ENCODE data around the gene TCF12. TPM values are rescaled to one million over a fixed set of nuclear protein-coding genes. Genes with fewer than 3 reads are reported as not detected.
A peak's percentile ranks its signal among the peaks of the same experiment; 100 is the strongest.

TCF12 gene
- total and polyA plus RNA-seq, 8 donors, result 7.7 to 67.4 (median 27.3) TPM

DNA sequence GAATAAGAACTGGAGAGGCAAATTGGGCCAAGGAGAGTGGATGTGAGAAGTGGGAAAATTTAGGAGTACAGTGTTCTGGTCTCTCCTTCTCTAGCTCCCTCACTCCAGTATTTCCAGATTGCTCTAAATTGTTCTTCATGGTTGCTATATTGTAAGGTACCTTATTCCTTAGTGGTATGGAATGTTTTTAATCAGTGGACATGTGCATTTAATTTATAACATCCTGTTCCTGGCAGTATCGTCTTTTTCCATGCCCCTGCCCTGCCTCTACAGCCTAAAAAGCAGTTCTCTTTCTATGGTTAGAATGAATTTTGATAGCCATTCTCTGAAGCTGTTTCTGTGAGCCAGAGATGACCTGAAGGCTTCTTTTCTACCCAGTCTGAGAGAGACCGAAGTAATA, 180.5 kb downstream of the TCF12 start:
- Histone ChIP-seq H3K4me3 (no peak overlapping the region), H3K9me3 (no peaks in the 10 kb centered on the region), H3K27me3 (no peaks in the 10 kb centered on the region), H3K4me1 (no peaks in the 10 kb centered on the region), H3K36me3 (no peaks in the 10 kb centered on the region), H3K27ac (no peak overlapping the region)
- TF ChIP-seq, protein P1, sequence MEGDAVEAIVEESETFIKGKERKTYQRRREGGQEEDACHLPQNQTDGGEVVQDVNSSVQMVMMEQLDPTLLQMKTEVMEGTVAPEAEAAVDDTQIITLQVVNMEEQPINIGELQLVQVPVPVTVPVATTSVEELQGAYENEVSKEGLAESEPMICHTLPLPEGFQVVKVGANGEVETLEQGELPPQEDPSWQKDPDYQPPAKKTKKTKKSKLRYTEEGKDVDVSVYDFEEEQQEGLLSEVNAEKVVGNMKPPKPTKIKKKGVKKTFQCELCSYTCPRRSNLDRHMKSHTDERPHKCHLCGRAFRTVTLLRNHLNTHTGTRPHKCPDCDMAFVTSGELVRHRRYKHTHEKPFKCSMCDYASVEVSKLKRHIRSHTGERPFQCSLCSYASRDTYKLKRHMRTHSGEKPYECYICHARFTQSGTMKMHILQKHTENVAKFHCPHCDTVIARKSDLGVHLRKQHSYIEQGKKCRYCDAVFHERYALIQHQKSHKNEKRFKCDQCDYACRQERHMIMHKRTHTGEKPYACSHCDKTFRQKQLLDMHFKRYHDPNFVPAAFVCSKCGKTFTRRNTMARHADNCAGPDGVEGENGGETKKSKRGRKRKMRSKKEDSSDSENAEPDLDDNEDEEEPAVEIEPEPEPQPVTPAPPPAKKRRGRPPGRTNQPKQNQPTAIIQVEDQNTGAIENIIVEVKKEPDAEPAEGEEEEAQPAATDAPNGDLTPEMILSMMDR (IDR thresholded peaks at IDR 0.05), result no peak
- ATAC-seq (no peak), FAIRE-seq (no peak), DNase-seq (no peak)
- intact Hi-C loops (cut with DNase I), result no loop called here
- WGBS, 2 donors, result 90 to 92% methylated on average over 2 of the region's 2 CpGs

DNA sequence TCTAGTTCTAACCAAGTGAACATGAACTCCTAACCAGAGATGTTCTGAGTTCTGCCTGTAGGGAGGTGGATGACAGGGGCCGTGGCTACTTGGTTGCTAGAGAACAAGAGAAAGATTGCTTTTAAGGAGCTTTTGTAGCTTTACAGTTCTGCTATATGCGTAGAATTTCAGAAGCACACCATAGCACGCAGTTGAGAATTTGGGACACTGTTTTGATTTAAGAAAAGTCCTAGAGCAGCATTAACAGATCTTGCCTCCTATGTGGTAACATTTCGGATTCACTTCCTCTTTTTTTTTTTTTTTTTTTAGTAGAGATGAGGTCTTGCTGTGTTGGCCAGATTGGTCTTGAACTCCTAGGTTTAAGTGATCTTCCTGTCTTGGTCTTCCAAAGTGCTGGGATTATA, 181.7 kb downstream of the TCF12 start:
- Histone ChIP-seq H3K27me3 (no peaks in the 10 kb centered on the region), H3K4me3 (no peak overlapping the region), H3K36me3 (no peaks in the 10 kb centered on the region), H3K27ac (no peak overlapping the region), H3K9me3 (no peaks in the 10 kb centered on the region), H3K4me1 (no peaks in the 10 kb centered on the region)
- intact Hi-C loops (cut with DNase I), result no loop called here
- no peak for DNase-seq
- whole genome bisulfite sequencing, 2 donors, result 94 to 99% methylated on average over 4 of the region's 4 CpGs
- no peak for FAIRE-seq
- ATAC-seq, result peak in 1 of 4 donors; percentile 32
- TF ChIP-seq, protein P1 (IDR thresholded peaks at IDR 0.05), result no peak

DNA sequence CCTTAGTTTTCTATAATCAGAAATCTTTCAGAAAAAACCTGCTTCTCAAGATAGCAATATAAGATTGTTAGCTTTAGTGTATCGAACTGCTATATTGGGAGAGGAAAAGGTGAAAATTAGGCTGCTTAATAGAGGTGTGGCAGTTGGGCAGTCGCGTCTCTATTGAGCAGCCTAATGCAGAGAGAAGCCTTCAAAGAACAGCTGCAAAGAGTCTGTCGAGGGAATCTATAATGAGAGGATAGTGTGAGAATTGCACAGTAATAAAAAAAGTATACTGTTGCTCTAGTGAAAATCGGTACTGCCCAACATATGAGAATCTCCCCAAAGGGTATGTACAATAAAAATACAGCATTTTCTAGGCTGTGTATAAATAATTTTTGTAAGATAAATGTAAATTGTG, 184.4 kb downstream of the TCF12 start:
- Histone ChIP-seq H3K9me3 (no peaks in the 10 kb centered on the region), H3K36me3 (no peaks in the 10 kb centered on the region), H3K27me3 (no peaks in the 10 kb centered on the region), H3K27ac (no peak overlapping the region), H3K4me1 (no peaks in the 10 kb centered on the region), H3K4me3 (no peak overlapping the region)
- TF ChIP-seq, protein P1 (IDR thresholded peaks at IDR 0.05), result no peak
- no peak for DNase-seq
- 88 to 91% methylated on average over 5 of the region's 5 CpGs for WGBS, 2 donors
- intact Hi-C loops (cut with DNase I), result no loop called here
- no peak for FAIRE-seq
- no peak for ATAC-seq

DNA sequence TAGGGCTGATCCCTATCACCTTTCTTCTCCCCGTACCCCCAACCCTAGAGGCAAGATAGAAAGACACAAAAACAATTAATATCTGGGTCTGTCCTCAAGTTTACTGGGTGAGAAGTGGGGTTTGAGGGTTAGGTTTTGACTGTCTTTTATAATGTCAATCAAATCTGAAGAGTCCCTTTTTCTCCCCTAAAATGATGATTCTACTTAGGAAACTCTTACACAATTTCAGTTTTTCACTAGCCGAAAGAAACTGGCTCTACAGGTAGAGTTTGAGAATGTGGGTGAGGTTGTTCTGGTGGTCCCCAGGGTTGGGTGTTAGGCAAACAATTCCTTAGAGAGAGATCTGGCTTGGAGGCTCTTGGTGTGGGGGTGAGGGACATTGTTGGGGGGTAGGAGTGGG, 189.9 kb downstream of the TCF12 start:
- intact Hi-C loops (cut with DNase I), result no loop called here
- DNase-seq, result no peak
- 90 to 98% methylated on average over 2 of the region's 2 CpGs for WGBS, 2 donors
- Histone ChIP-seq H3K4me3 (no peak overlapping the region), H3K4me1 (no peaks in the 10 kb centered on the region), H3K36me3 (no peaks in the 10 kb centered on the region), H3K27ac (no peak overlapping the region), H3K27me3 (no peaks in the 10 kb centered on the region), H3K9me3 (no peaks in the 10 kb centered on the region)
- no peak for ATAC-seq
- TF ChIP-seq, protein P1 (IDR thresholded peaks at IDR 0.05), result no peak
- no peak for FAIRE-seq

DNA sequence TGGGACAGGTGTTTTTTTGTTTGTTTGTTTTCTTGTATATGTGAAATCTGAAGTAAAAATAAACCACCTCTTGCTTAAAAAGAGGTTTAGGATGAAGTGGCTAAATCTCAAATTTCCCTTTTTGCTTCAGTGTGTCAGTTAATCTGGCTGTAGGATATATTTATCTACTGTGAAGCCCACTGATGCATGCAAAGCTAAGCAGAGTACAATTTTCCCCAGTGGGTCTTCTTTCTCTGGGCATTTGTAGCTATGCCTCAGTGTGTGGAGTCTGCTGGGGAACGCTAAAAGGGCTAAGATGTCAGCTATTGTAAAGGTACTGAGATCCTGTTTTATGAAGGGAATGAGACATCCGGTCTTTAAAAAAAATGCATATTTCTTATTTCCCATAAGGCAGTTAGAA, 190.6 kb downstream of the TCF12 start:
- Histone ChIP-seq H3K36me3 (no peaks in the 10 kb centered on the region), H3K4me3 (no peak overlapping the region), H3K27ac (no peak overlapping the region), H3K9me3 (no peaks in the 10 kb centered on the region), H3K4me1 (peaks cover 0 to under 1% (median 0%) of the 10 kb centered on the region in 3 donors), H3K27me3 (no peaks in the 10 kb centered on the region)
- intact Hi-C loops (cut with DNase I), result no loop called here
- FAIRE-seq (no peak), DNase-seq (no peak), ATAC-seq (no peak)
- TF ChIP-seq, protein P1 (IDR thresholded peaks at IDR 0.05), result no peak
- WGBS, 2 donors, result 95 to 96% methylated on average over 2 of the region's 2 CpGs

Data from pancreas (tissue), 10 donors.